ENCODE data around the gene NEK10. TPM values are rescaled to one million over a fixed set of nuclear protein-coding genes. Genes with fewer than 3 reads are reported as not detected.
A peak's percentile ranks its signal among the peaks of the same experiment; 100 is the strongest.
"Not testable (repeated sequence)": the region's sequence is repeated elsewhere in the genome, so short reads cannot be mapped to it uniquely, and the experiment has no call there.

Gene NEK10
- total RNA-seq, 1 donor from 2014 or later, result 9.4 TPM

GRCh38 chr3:27352047-27352446 lies 17.1 kb downstream of the NEK10 start:
- DNase-seq (ENCODE audit: low spot score), result no peak

GRCh38 chr3:27349832-27350231 lies 19.4 kb downstream of the NEK10 start:
- DNase-seq (ENCODE audit: low spot score), result peak; percentile 69

GRCh38 chr3:27345959-27346865 lies 23.0 kb downstream of the NEK10 start:
- no peak for DNase-seq (ENCODE audit: low spot score)

GRCh38 chr3:27345493-27345892 lies 23.7 kb downstream of the NEK10 start:
- no peak for DNase-seq (ENCODE audit: low spot score)

GRCh38 chr3:27345045-27345444 lies 24.1 kb downstream of the NEK10 start:
- DNase-seq (ENCODE audit: low spot score), result no peak

- DNase-seq (ENCODE audit: low spot score), result no peak
These were observed 25.0 kb downstream of the NEK10 start for GRCh38 chr3:27344192-27344591.

- DNase-seq (ENCODE audit: low spot score), result no peak
These were observed 26.9 kb downstream of the NEK10 start for GRCh38 chr3:27342267-27342666.

GRCh38 chr3:27340534-27340933 lies 28.6 kb downstream of the NEK10 start:
- DNase-seq (ENCODE audit: low spot score), result no peak

GRCh38 chr3:27335571-27335970 lies 33.6 kb downstream of the NEK10 start:
- no peak for DNase-seq (ENCODE audit: low spot score)

- no peak for DNase-seq (ENCODE audit: low spot score)
These were observed 35.3 kb downstream of the NEK10 start for GRCh38 chr3:27333843-27334242.

GRCh38 chr3:27328982-27329762 lies 40.0 kb downstream of the NEK10 start:
- not testable (repeated sequence) for DNase-seq (ENCODE audit: low spot score)

GRCh38 chr3:27326629-27327545 lies 42.3 kb downstream of the NEK10 start:
- DNase-seq (ENCODE audit: low spot score), result no peak

GRCh38 chr3:27326202-27326601 lies 43.0 kb downstream of the NEK10 start:
- DNase-seq (ENCODE audit: low spot score), result no peak

GRCh38 chr3:27325419-27325818 lies 43.8 kb downstream of the NEK10 start:
- DNase-seq (ENCODE audit: low spot score), result no peak

GRCh38 chr3:27324686-27325085 lies 44.5 kb downstream of the NEK10 start:
- DNase-seq (ENCODE audit: low spot score), result no peak

- DNase-seq (ENCODE audit: low spot score), result no peak
These were observed 46.1 kb downstream of the NEK10 start for GRCh38 chr3:27323087-27323570.

GRCh38 chr3:27322634-27323033 lies 46.5 kb downstream of the NEK10 start:
- DNase-seq (ENCODE audit: low spot score), result no peak

GRCh38 chr3:27319847-27320526 lies 49.2 kb downstream of the NEK10 start:
- peak; percentile 67 for DNase-seq (ENCODE audit: low spot score)

GRCh38 chr3:27319304-27319703 lies 49.9 kb downstream of the NEK10 start:
- no peak for DNase-seq (ENCODE audit: low spot score)

- DNase-seq (ENCODE audit: low spot score), result no peak
These were observed 52.1 kb downstream of the NEK10 start for GRCh38 chr3:27317096-27317495.

- DNase-seq (ENCODE audit: low spot score), result no peak
These were observed 54.2 kb downstream of the NEK10 start for GRCh38 chr3:27315003-27315402.
